OCI-LY1 (cell line): ENCODE data around the gene MLXIP.
"Not testable (repeated sequence)": the region's sequence is repeated elsewhere in the genome, so short reads cannot be mapped to it uniquely, and the experiment has no call there.

Experiments
- H2AFZ ChIP-seq: fragments of 200-600 bp; sonication (generic), shearing (Covaris generic); 2 replicates; pipeline ENCODE4 v1.6.0; 2014; ENCODE audit warnings: antibody characterized with exemption, mild to moderate bottlenecking, low read length
- H3F3A ChIP-seq: fragments of 200-600 bp; sonication (generic), shearing (Covaris generic); 2 replicates; pipeline ENCODE4 v1.6.0; 2014; ENCODE audit warnings: mild to moderate bottlenecking, antibody characterized with exemption, low read length, moderate library complexity; ENCODE audit not compliant: insufficient read depth
- H3K27ac ChIP-seq: fragments of 200-600 bp; sonication (generic); 2 replicates; pipeline ENCODE4 v1.5.1; 2014; ENCODE audit warnings: low read length, mixed run types, mild to moderate bottlenecking, low read depth; ENCODE audit not compliant: poor library complexity, severe bottlenecking
- H3K27me3 ChIP-seq: fragments of 200-600 bp; sonication (generic); 2 replicates; pipeline ENCODE4 v1.6.0; 2014; ENCODE audit warnings: antibody characterized with exemption, mild to moderate bottlenecking, low read length, moderate library complexity; ENCODE audit not compliant: insufficient read depth
- H3K36me3 ChIP-seq: fragments of 200-600 bp; sonication (generic); 2 replicates; pipeline ENCODE4 v1.6.1; 2014; ENCODE audit warnings: mild to moderate bottlenecking, antibody characterized with exemption, low read length, moderate library complexity, mixed read lengths; ENCODE audit not compliant: insufficient read depth
- H3K4me1 ChIP-seq: fragments of 200-600 bp; sonication (generic); 2 replicates; pipeline ENCODE4 v1.5.1; 2014; ENCODE audit warnings: mild to moderate bottlenecking, low read length, moderate library complexity; ENCODE audit not compliant: insufficient read depth, severe bottlenecking
- H3K4me2 ChIP-seq: fragments of 200-600 bp; sonication (generic), shearing (Covaris generic); 2 replicates; pipeline ENCODE4 v1.6.1; 2014; ENCODE audit warnings: low read length
- H3K4me3 ChIP-seq: fragments of 200-600 bp; sonication (generic); 2 replicates; pipeline ENCODE4 v1.5.1; 2014; ENCODE audit warnings: low read length, low read depth, mild to moderate bottlenecking, mixed read lengths; ENCODE audit not compliant: poor library complexity, severe bottlenecking
- H3K79me2 ChIP-seq: fragments of 200-600 bp; shearing (Covaris generic); 2 replicates; pipeline ENCODE4 v1.6.1; 2016; ENCODE audit warnings: mixed run types, low read length, mixed read lengths; ENCODE audit not compliant: insufficient read depth
- H3K9ac ChIP-seq: fragments of 200-600 bp; sonication (generic), shearing (Covaris generic); 2 replicates; pipeline ENCODE4 v1.6.1; 2014; ENCODE audit warnings: mild to moderate bottlenecking, low read length, mixed read lengths
- H3K9me2 ChIP-seq: fragments of 200-600 bp; sonication (generic), shearing (Covaris generic); 2 replicates; pipeline ENCODE4 v1.6.1; 2014; ENCODE audit warnings: low read depth, mild to moderate bottlenecking, low read length, mixed read lengths
- H3K9me3 ChIP-seq: fragments of 200-600 bp; shearing (Covaris generic); 2 replicates; pipeline ENCODE4 v1.6.1; 2014; ENCODE audit warnings: low read length, mixed read lengths
- H4K20me1 ChIP-seq: fragments of 200-600 bp; sonication (generic), shearing (Covaris generic); 2 replicates; pipeline ENCODE4 v1.6.0; 2016; ENCODE audit warnings: mild to moderate bottlenecking, low read length; ENCODE audit not compliant: insufficient read depth
- CTCF ChIP-seq: fragments of 200-600 bp; sonication (generic), shearing (Covaris generic); IDR thresholded peaks from 2 replicates; pipeline ENCODE4 v1.5.1; 2017; ENCODE audit warnings: mild to moderate bottlenecking, antibody characterized with exemption, low read length, moderate library complexity, mixed read lengths
- EZH2 ChIP-seq: fragments of 200-600 bp; sonication (generic), shearing (Covaris generic); IDR thresholded peaks from 2 replicates; pipeline ENCODE4 v1.8.0; 2017; ENCODE audit warnings: borderline replicate concordance, mixed run types, mild to moderate bottlenecking, antibody characterized with exemption, low read length, moderate library complexity, mixed read lengths

Gene MLXIP

GRCh38 chr12:122111089-122111641, 32.6 kb downstream of the MLXIP start:
- H3K4me2 ChIP-seq: no peak overlapping the region
- H3K36me3 ChIP-seq: no peaks in the 10 kb centered on the region
- H3K9me2 ChIP-seq: no peaks in the 10 kb centered on the region

GRCh38 chr12:122116707-122117535, 38.4 kb downstream of the MLXIP start:
- no peaks in the 10 kb centered on the region for H3K4me1 ChIP-seq
- H3K4me2 ChIP-seq: no peak overlapping the region
- no peaks in the 10 kb centered on the region for H3K9me2 ChIP-seq
- no peaks in the 10 kb centered on the region for H3K79me2 ChIP-seq
- no peaks in the 10 kb centered on the region for H3K36me3 ChIP-seq
- no peak for TF ChIP-seq CTCF
- TF ChIP-seq EZH2: no peak
- no peak overlapping the region for H3K27ac ChIP-seq
- H4K20me1 ChIP-seq: no peaks in the 10 kb centered on the region
- H2AFZ ChIP-seq: no peak overlapping the region
- H3K9me3 ChIP-seq: no peaks in the 10 kb centered on the region
- H3K27me3 ChIP-seq: no peaks in the 10 kb centered on the region
- no peak overlapping the region for H3K4me3 ChIP-seq
- no peaks in the 10 kb centered on the region for H3F3A ChIP-seq
- H3K9ac ChIP-seq: no peak overlapping the region

More at GRCh38 chr12:122111089-122111641, 32.6 kb downstream of the MLXIP start:
- no peak overlapping the region for H3K9ac ChIP-seq
- no peak overlapping the region for H3K4me3 ChIP-seq
- H4K20me1 ChIP-seq: no peaks in the 10 kb centered on the region
- no peak overlapping the region for H3K27ac ChIP-seq
- no peak overlapping the region for H2AFZ ChIP-seq
- H3F3A ChIP-seq: no peaks in the 10 kb centered on the region
- no peaks in the 10 kb centered on the region for H3K9me3 ChIP-seq
- no peaks in the 10 kb centered on the region for H3K4me1 ChIP-seq
- no peaks in the 10 kb centered on the region for H3K79me2 ChIP-seq
- H3K27me3 ChIP-seq: no peaks in the 10 kb centered on the region
- TF ChIP-seq EZH2 (no peak), CTCF (no peak)

GRCh38 chr12:122117979-122118378, 39.4 kb downstream of the MLXIP start:
- TF ChIP-seq CTCF (no peak), EZH2 (no peak)
- H3K36me3 ChIP-seq: no peaks in the 10 kb centered on the region
- H3K4me1 ChIP-seq: peaks cover 2% of the 10 kb centered on the region
- no peak overlapping the region for H3K9ac ChIP-seq
- no peaks in the 10 kb centered on the region for H3F3A ChIP-seq
- no peaks in the 10 kb centered on the region for H3K79me2 ChIP-seq
- H3K4me3 ChIP-seq: no peak overlapping the region
- no peak overlapping the region for H2AFZ ChIP-seq
- H3K4me2 ChIP-seq: no peak overlapping the region
- no peaks in the 10 kb centered on the region for H4K20me1 ChIP-seq
- H3K27me3 ChIP-seq: no peaks in the 10 kb centered on the region
- H3K9me2 ChIP-seq: no peaks in the 10 kb centered on the region
- no peaks in the 10 kb centered on the region for H3K9me3 ChIP-seq
- H3K27ac ChIP-seq: no peak overlapping the region

- H3K27me3 ChIP-seq, H3K4me3 ChIP-seq, H3K9me3 ChIP-seq, H4K20me1 ChIP-seq, H3K4me2 ChIP-seq, H3K79me2 ChIP-seq, H3K9ac ChIP-seq, H3F3A ChIP-seq, H3K36me3 ChIP-seq, H3K9me2 ChIP-seq, H3K27ac ChIP-seq, H2AFZ ChIP-seq: not testable (repeated sequence)
- H3K4me1 ChIP-seq: peaks cover 27% of the 10 kb centered on the region
Observed at GRCh38 chr12:122121341-122121740, 42.8 kb downstream of the MLXIP start.
